Islet precursor cell (in vitro differentiated cells): ENCODE measurements around the gene HADHA.

Experiments
- DNase-seq: peaks from one replicate; pipeline ENCODE4 v3.0.0-alpha.2; 2018

The HADHA gene

GRCh38 chr2:26243470-26244308, 743 bp downstream of the HADHA start:
- DNase-seq = no peak

- no peak for DNase-seq
These were observed 2.5 kb downstream of the HADHA start for GRCh38 chr2:26241928-26242436.

GRCh38 chr2:26238311-26238958, 6.0 kb downstream of the HADHA start:
- DNase-seq = no peak

GRCh38 chr2:26237868-26238267, 6.6 kb downstream of the HADHA start:
- DNase-seq = no peak

GRCh38 chr2:26235089-26235488, 9.3 kb downstream of the HADHA start:
- DNase-seq = no peak

GRCh38 chr2:26230806-26231205, 13.6 kb downstream of the HADHA start:
- no peak for DNase-seq

GRCh38 chr2:26229595-26229994, 14.8 kb downstream of the HADHA start:
- no peak for DNase-seq

- no peak for DNase-seq
These were observed 20.3 kb downstream of the HADHA start for GRCh38 chr2:26224095-26224494.

- no peak for DNase-seq
These were observed 21.4 kb downstream of the HADHA start for GRCh38 chr2:26223018-26223417.

- DNase-seq = no peak
These were observed 26.7 kb downstream of the HADHA start for GRCh38 chr2:26217720-26218119.

- DNase-seq = no peak
These were observed 27.8 kb downstream of the HADHA start for GRCh38 chr2:26216587-26216986.

GRCh38 chr2:26215833-26216232, 28.6 kb downstream of the HADHA start:
- DNase-seq = no peak

GRCh38 chr2:26214759-26215158, 29.7 kb downstream of the HADHA start:
- no peak for DNase-seq

- no peak for DNase-seq
These were observed 32.4 kb downstream of the HADHA start for GRCh38 chr2:26212011-26212410.

- DNase-seq = no peak
These were observed 40.5 kb downstream of the HADHA start for GRCh38 chr2:26203906-26204305.

GRCh38 chr2:26202981-26203490, 41.4 kb downstream of the HADHA start:
- DNase-seq = no peak

- DNase-seq = no peak
These were observed 46.9 kb downstream of the HADHA start for GRCh38 chr2:26197516-26197915.

GRCh38 chr2:26196683-26197418, 47.6 kb downstream of the HADHA start:
- peak; percentile 29 for DNase-seq

- peak; percentile 21 for DNase-seq
These were observed 49.1 kb downstream of the HADHA start for GRCh38 chr2:26195040-26195984.

- peak; percentile 27 for DNase-seq
These were observed 50.7 kb downstream of the HADHA start for GRCh38 chr2:26193578-26194231.
